EH (cell line): Measurements from ENCODE around the gene CNOT4.
"Not testable (repeated sequence)": the region's sequence is repeated elsewhere in the genome, so short reads cannot be mapped to it uniquely, and the experiment has no call there.

ENCODE experiments used
- DNase-seq: peaks from one replicate; pipeline ENCODE4 v3.0.0-alpha.2; 2015; ENCODE audit warnings: low read depth

CNOT4 gene

DNA sequence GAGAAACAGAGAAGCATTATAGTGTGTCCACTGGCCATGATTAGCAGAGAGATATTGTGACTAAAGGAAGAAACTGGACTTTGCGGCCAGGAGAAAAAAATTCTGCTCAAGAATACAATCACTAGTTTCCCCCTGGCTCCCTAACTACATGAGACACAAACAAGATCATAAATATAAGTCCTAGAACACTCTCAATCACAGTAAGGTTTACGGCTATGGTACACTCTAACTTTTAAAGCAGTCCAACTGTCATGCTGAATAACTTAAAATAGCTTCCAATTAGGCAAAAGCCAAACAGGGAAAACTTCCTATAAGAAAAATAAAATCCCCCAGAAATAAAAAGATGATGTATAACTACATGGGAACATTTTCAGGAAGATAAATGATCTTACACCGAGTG is 144.2 kb downstream of the CNOT4 start:
- DNase-seq: no peak

DNA sequence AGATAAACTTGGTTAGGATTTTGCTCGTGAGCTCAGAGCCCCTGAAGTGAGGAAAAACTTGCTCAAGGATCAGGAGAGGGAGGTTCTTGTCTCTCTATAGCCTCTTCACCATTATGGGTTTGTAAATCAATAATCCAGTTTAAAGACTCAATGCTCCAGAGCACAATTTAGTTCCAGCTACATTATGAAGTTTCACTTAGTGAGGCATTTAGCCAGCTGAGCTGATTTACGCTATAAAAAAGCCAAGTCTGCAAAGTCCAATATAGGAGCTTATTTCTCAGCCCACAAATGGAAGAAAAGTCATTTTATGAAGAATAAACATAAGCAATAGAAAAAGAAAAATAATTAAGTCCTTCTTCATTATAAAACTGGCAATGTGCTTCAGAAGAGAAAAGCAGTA is 145.7 kb downstream of the CNOT4 start:
- DNase-seq: no peak

DNA sequence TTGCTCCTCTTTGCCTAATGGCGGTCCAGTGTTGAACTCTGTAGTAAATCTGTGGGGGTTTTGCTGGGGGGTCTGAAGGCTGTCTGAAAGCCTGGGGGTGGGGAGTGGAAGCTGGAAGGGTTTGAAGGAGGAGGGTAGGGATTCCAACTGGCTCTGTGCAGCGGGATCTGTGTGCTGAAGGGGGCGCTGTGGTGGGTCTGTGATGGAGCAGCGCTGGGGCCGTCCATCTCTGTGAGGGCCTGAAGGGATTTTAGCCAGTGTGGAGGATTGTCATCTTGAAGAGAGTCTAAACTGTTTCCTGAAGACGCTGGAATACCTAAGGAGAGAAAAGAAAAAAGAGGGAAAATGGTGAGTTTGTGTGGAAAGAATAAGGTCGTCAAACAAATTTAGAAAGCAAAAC is 147.0 kb downstream of the CNOT4 start:
- no peak for DNase-seq

- no peak for DNase-seq
Observed at GRCh38 chr7:135361788-135362187, 148.1 kb downstream of the CNOT4 start.

DNA sequence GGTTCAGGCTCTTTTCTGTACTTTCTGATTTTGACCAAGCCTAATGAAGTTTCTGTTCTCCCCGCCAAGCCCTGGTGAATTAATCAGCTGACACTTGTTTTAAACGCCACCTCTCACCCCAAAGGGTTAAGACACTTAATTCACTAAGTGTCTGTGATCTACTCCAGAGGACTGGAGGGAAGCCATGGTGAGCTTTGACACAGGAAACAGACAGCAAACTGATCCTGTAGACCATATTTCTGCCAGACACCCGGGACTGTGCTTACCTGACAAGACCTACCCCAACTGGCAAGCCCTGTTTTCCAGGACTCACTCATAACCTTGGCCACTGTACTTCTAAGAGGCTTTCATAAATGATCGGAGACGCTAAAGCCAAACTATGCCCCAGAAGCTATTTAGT is 150.3 kb downstream of the CNOT4 start:
- no peak for DNase-seq

DNA sequence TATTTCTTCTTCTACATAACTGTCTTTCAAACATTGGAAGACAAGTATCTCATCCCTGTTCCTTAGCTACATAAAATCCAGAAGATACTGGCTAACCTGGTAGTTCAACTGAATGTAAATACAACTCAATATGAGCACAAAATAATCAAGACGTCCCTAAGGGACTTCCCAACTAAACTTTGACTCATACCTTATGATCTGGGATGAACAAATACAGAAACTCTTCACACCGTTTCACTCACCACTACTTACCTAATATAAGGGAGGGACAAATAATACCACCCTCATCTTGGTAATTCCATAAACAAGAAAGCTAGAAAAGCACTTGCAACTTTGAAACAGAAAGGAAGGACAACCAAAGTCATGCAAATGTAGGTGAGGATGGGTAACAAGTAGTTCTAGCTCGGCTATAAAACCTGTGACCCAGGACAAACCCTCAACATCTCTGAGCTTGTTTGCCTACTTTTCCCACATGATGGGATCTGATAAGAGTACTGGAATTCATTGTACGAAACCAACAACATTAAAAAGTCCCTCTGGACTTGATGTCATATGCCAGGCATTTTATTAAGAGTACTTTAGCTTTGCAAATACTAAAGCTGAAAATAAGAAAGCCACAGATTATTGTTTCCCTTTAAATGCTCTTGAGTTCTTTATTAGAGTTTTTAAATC is 154.4 kb downstream of the CNOT4 start:
- DNase-seq: no peak

DNA sequence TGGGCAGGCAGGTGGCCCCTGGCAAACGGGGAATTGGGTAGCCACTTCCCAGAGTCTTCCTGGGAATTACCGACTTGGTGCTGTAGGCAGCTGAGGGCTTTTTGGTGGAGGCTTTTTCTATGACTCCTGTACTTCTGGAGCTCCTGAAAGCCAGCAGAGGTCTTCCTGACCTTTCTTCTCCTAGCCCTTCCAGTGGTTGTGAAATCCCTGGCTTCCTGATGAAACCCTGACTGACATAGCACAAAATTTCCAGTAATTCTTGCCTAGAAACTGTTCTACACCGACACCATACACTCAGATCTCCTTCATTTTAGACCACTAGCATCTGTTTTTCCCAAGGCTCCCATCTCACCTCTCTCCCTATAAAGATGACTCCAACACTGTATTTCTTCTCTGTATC is 156.1 kb downstream of the CNOT4 start:
- no peak for DNase-seq

- no peak for DNase-seq
Observed at GRCh38 chr7:135352285-135352684, 157.6 kb downstream of the CNOT4 start.

- not testable (repeated sequence) for DNase-seq
Observed at GRCh38 chr7:135351070-135351469, 158.8 kb downstream of the CNOT4 start.

GRCh38 chr7:135349746-135350145 is 160.2 kb downstream of the CNOT4 start:
- peak; percentile 18 for DNase-seq

DNA sequence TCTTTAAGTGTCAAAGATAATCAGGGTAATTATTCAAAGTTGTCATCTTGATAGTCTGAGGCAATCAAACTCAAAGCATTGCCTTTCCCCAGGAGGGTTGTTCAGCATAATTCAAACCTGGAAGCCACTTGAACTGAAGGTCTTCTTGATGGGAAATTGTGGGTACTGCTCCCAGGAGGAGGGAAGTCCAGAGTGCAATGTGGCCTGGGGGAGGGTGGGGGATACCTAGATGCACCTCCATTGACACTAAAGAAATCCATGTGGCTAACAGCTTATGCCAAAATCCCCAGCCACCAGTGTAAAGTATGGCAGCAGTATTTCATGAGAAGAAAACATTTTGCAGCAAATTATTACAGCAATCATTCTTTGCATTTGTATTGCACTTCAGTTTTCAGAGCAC is 161.4 kb downstream of the CNOT4 start:
- DNase-seq: no peak

- DNase-seq: no peak
Observed at GRCh38 chr7:135343361-135343760, 166.5 kb downstream of the CNOT4 start.

GRCh38 chr7:135342887-135343286 is 167.0 kb downstream of the CNOT4 start:
- peak; percentile 5 for DNase-seq

- no peak for DNase-seq
Observed at GRCh38 chr7:135341049-135341448, 168.9 kb downstream of the CNOT4 start.

- no peak for DNase-seq
Observed at GRCh38 chr7:135337977-135338550, 171.8 kb downstream of the CNOT4 start.

- DNase-seq: no peak
Observed at GRCh38 chr7:135337506-135337905, 172.4 kb downstream of the CNOT4 start.

- peak; percentile 36 for DNase-seq
Observed at GRCh38 chr7:135335628-135336139, 174.2 kb downstream of the CNOT4 start.

DNA sequence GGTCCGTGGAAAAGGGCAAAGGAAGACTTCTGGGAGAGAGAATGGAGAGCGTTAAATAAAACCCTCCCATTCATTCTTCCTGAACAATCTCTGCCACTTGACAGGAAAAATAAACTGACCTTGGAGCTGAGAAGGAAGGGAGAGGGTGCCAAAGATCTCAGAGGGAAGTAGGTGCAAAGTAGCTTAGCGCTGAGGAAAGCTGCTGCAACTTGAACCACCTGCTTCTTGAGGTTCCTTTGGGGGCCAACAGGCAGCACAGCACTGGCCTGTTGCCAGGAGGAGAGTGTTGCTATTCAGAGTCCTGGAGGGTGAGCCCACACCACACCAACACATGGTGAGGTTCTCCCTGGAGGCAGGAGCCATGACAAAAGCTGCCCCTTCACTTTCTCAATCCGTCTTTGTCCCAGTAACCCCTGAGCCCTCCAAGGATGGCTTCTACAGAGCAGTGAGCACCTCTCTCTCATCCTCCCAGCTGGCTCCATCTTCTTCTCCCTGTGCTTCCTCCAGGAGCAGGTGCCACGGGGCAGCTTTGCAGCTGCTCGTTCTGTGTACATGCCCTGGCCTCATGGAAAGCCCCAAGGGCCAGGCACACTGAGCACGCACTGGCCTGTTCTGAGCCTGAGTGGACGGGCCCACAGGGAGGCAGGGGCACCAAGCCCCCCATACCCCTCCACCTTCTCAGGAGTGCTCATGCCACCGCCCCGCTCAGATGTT is 174.9 kb downstream of the CNOT4 start:
- no peak for DNase-seq

- DNase-seq: no peak
Observed at GRCh38 chr7:135333946-135334345, 176.0 kb downstream of the CNOT4 start.

GRCh38 chr7:135333200-135333599 is 176.7 kb downstream of the CNOT4 start:
- DNase-seq: no peak

DNA sequence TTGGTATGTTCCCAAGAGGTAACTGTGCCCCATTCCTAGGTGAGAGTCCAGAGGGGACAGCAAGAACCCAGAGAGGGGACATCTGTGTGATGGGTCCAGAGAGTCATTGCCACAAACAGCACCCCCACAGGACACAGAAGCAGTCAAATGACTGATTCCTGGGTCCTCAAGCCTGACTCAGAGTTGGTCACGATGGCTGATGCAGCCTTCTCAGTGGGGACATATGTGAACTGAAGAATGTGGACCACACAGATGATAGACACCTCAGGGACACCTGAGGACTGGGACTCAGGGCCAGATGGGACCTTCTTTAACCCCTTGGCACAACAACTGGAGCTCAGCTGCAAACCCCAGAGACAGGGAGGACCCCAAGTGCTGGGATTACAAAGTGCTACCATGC is 179.8 kb downstream of the CNOT4 start:
- no peak for DNase-seq

GRCh38 chr7:135328526-135328925 is 181.4 kb downstream of the CNOT4 start:
- DNase-seq: no peak

GRCh38 chr7:135328053-135328452 is 181.8 kb downstream of the CNOT4 start:
- no peak for DNase-seq
